Measurements from ENCODE around the gene ARHGAP26. TPM values are rescaled to one million over a fixed set of nuclear protein-coding genes. Genes with fewer than 3 reads are reported as not detected.

Gene ARHGAP26
- total and polyA plus RNA-seq, 2 experiments from 2014 or later: 9.5 to 16.8 TPM

- Histone ChIP-seq H3K27ac (ENCODE audit: low read depth) (no peak overlapping the region), H3F3A (replicated peaks; ENCODE audit: low read depth) (no peaks in the 10 kb centered on the region), H2AFZ (no peak overlapping the region), H4K20me1 (replicated peaks; ENCODE audit: insufficient read depth) (no peaks in the 10 kb centered on the region), H3K36me3 (ENCODE audit: insufficient read depth) (peaks cover 7% of the 10 kb centered on the region; the same call in 1 of the 2 replicates), H3K4me2 (no peak overlapping the region), H3K4me1 (ENCODE audit: insufficient read depth) (0 out of 2 replicates have a peak, but pooled peaks cover 5% of the 10 kb centered on the region), H3K27me3 (ENCODE audit: insufficient read depth) (no peaks in the 10 kb centered on the region), H3K9me2 (ENCODE audit: insufficient read depth) (0 out of 2 replicates have a peak, but pooled peaks cover 5% of the 10 kb centered on the region), H3K4me3 (no peak overlapping the region), H3K79me2 (replicated peaks; ENCODE audit: insufficient read depth) (no peaks in the 10 kb centered on the region)
- Mint-ChIP-seq H3K36me3 (ENCODE audit: low read depth) (no peaks in the 10 kb centered on the region), H3K4me1 (peaks cover 25% of the 10 kb centered on the region), H3K4me3 (no peak overlapping the region), H3K9me3 (no peaks in the 10 kb centered on the region), H3K27ac (peak overlapping the region; percentile 59), H3K27me3 (ENCODE audit: insufficient read depth, low read depth, poor library complexity) (peaks cover 3% of the 10 kb centered on the region)
- DNase-seq (ENCODE audit: low spot score): no peak
- no peak for TF ChIP-seq ZNF462 (CRISPR knock-in tag; IDR thresholded peaks at IDR 0.05)
- no peak for TF ChIP-seq EZH2 (IDR thresholded peaks at IDR 0.05; ENCODE audit: low read depth, unreplicated experiment)
- TF ChIP-seq JUNB (IDR thresholded peaks at IDR 0.05; ENCODE audit: unreplicated experiment): no peak
- TF ChIP-seq ETS1 (IDR thresholded peaks at IDR 0.05): no peak
- no peak for TF ChIP-seq POLR2AphosphoS5 (IDR thresholded peaks at IDR 0.05; ENCODE audit: low read depth)
- TF ChIP-seq CTCF (conservative IDR thresholded peaks at IDR 0.05; ENCODE audit: low read depth in 2 of 2): no peak
- TF ChIP-seq REST (IDR thresholded peaks at IDR 0.05; ENCODE audit: unreplicated experiment): no peak
- TF ChIP-seq STAT1 (IDR thresholded peaks at IDR 0.05; ENCODE audit: unreplicated experiment): no peak
- no peak for TF ChIP-seq EZH2phosphoT487 (IDR thresholded peaks at IDR 0.05; ENCODE audit: unreplicated experiment)
- no peak for TF ChIP-seq ZNF114 (CRISPR knock-in tag; IDR thresholded peaks at IDR 0.05)
- no peak for TF ChIP-seq ZNF331 (CRISPR knock-in tag; IDR thresholded peaks at IDR 0.05; ENCODE audit: low read depth)
- no peak for TF ChIP-seq CREB1 (CRISPR knock-in tag; IDR thresholded peaks at IDR 0.05; ENCODE audit: low read depth)
- no peak for TF ChIP-seq NANOG (IDR thresholded peaks at IDR 0.05; ENCODE audit: borderline replicate concordance)
- no peak for ATAC-seq
These were observed 443.7 kb downstream of the ARHGAP26 start for GRCh38 chr5:143213851-143214363.

Data from GM23338 (cell line).